GM18499 (cell line): Measurements from ENCODE around the gene SEC23A.
"Not testable (repeated sequence)": the region's sequence is repeated elsewhere in the genome, so short reads cannot be mapped to it uniquely, and the experiment has no call there.

Source experiments
- ATAC-seq: cut with Tn5 transposase; IDR thresholded peaks from one replicate; pipeline ENCODE4 v1.9.1; 2021; ENCODE audit warnings: moderate number of reproducible peaks; ENCODE audit not compliant: insufficient read depth, unreplicated experiment

Gene SEC23A

GRCh38 chr14:39034481-39035296 lies 68.3 kb downstream of the SEC23A start:
- no peak for ATAC-seq

GRCh38 chr14:39033371-39033770 lies 69.7 kb downstream of the SEC23A start:
- no peak for ATAC-seq

- ATAC-seq = no peak
Observed at GRCh38 chr14:39030209-39030608, 72.8 kb downstream of the SEC23A start.

- ATAC-seq = no peak
Observed at GRCh38 chr14:39029789-39030188, 73.2 kb downstream of the SEC23A start.

GRCh38 chr14:39028620-39029019 lies 74.4 kb downstream of the SEC23A start:
- ATAC-seq = no peak

- ATAC-seq = no peak
Observed at GRCh38 chr14:39025810-39026627, 77.0 kb downstream of the SEC23A start.

GRCh38 chr14:39025250-39025809 lies 77.7 kb downstream of the SEC23A start:
- ATAC-seq = no peak

GRCh38 chr14:39023939-39024871 lies 78.8 kb downstream of the SEC23A start:
- no peak for ATAC-seq

- not testable (repeated sequence) for ATAC-seq
Observed at GRCh38 chr14:39017096-39018016, 85.7 kb downstream of the SEC23A start.

- no peak for ATAC-seq
Observed at GRCh38 chr14:39016733-39017095, 86.3 kb downstream of the SEC23A start.

GRCh38 chr14:39015964-39016577 lies 87.0 kb downstream of the SEC23A start:
- no peak for ATAC-seq

- ATAC-seq = no peak
Observed at GRCh38 chr14:39015360-39015961, 87.6 kb downstream of the SEC23A start.

GRCh38 chr14:39014460-39014859 lies 88.6 kb downstream of the SEC23A start:
- ATAC-seq = no peak

- ATAC-seq = not testable (repeated sequence)
Observed at GRCh38 chr14:39008965-39009364, 94.1 kb downstream of the SEC23A start.

GRCh38 chr14:39006721-39007410 lies 96.2 kb downstream of the SEC23A start:
- no peak for ATAC-seq

GRCh38 chr14:39005044-39005880 lies 97.8 kb downstream of the SEC23A start:
- no peak for ATAC-seq

GRCh38 chr14:38999949-39000348 lies 103.1 kb downstream of the SEC23A start:
- no peak for ATAC-seq
